GM23248 (cell line): ENCODE data around the gene CFL2. TPM values are rescaled to one million over a fixed set of nuclear protein-coding genes. Genes with fewer than 3 reads are reported as not detected.

Source experiments
- DNase-seq: peaks from one replicate; pipeline ENCODE4 v3.0.0-alpha.2; 2015
- H2AFZ ChIP-seq: fragments of 200-600 bp; sonication (generic); 2 replicates; pipeline ENCODE4 v1.6.1; 2016; ENCODE audit warnings: antibody characterized with exemption
- H3F3A ChIP-seq: fragments of 200-600 bp; sonication (generic); 2 replicates; pipeline ENCODE4 v1.6.1; 2016; ENCODE audit warnings: mild to moderate bottlenecking, antibody characterized with exemption, mixed run types; ENCODE audit not compliant: insufficient read depth
- H3K27ac ChIP-seq: fragments of 200-600 bp; sonication (generic); 2 replicates; pipeline ENCODE4 v1.5.1; 2016; ENCODE audit warnings: mild to moderate bottlenecking
- H3K27me3 ChIP-seq: fragments of 200-600 bp; sonication (generic); replicated peaks from 2 replicates; pipeline ENCODE4 v1.6.1; 2016; ENCODE audit warnings: mild to moderate bottlenecking; ENCODE audit not compliant: insufficient read depth
- H3K36me3 ChIP-seq: fragments of 200-600 bp; sonication (generic); 2 replicates; pipeline ENCODE4 v1.6.1; 2016; ENCODE audit warnings: low read depth, mild to moderate bottlenecking
- H3K4me1 ChIP-seq: fragments of 200-600 bp; sonication (generic); 2 replicates; pipeline ENCODE4 v1.6.1; 2016; ENCODE audit warnings: mild to moderate bottlenecking; ENCODE audit not compliant: insufficient read depth
- H3K4me2 ChIP-seq: fragments of 200-600 bp; sonication (generic); one replicate; pipeline ENCODE4 v1.6.1; 2016; ENCODE audit warnings: mild to moderate bottlenecking; ENCODE audit not compliant: unreplicated experiment
- H3K4me3 ChIP-seq: fragments of 200-600 bp; sonication (generic); 2 replicates; pipeline ENCODE4 v1.5.1; 2016; ENCODE audit warnings: mild to moderate bottlenecking
- H3K79me2 ChIP-seq: fragments of 200-600 bp; sonication (generic); 2 replicates; pipeline ENCODE4 v1.6.1; 2016; ENCODE audit warnings: mild to moderate bottlenecking; ENCODE audit not compliant: insufficient read depth
- H3K9ac ChIP-seq: fragments of 200-600 bp; sonication (generic); 2 replicates; pipeline ENCODE4 v1.6.1; 2016; ENCODE audit warnings: mild to moderate bottlenecking
- H3K9me2 ChIP-seq: fragments of 200-600 bp; sonication (generic); 2 replicates; pipeline ENCODE4 v1.6.1; 2016; ENCODE audit warnings: mixed run types, mild to moderate bottlenecking, moderate library complexity; ENCODE audit not compliant: insufficient read depth
- H3K9me3 ChIP-seq: fragments of 200-600 bp; sonication (generic); one replicate; pipeline ENCODE4 v1.6.1; 2017; ENCODE audit warnings: low read depth
- H4K20me1 ChIP-seq: fragments of 200-600 bp; sonication (generic); 2 replicates; pipeline ENCODE4 v1.6.0; 2016; ENCODE audit not compliant: insufficient read depth
- EZH2 ChIP-seq: fragments of 200-600 bp; sonication (generic); IDR thresholded peaks from 2 replicates; pipeline ENCODE4 v1.6.1; 2018; ENCODE audit warnings: antibody characterized with exemption, mild to moderate bottlenecking; ENCODE audit not compliant: insufficient read depth, poor library complexity, severe bottlenecking
- EZH2phosphoT487 ChIP-seq: fragments of 200-600 bp; sonication (generic); IDR thresholded peaks from 2 replicates; pipeline ENCODE4 v1.6.1; 2018; ENCODE audit warnings: antibody characterized with exemption, moderate library complexity, mild to moderate bottlenecking, low read depth; ENCODE audit not compliant: insufficient read depth
- WGBS, 2 experiments: methylation state at CpG; one replicate each; pipeline ENCODE4 v1.1.6; 2015 to 2017; ENCODE audit warnings: low lambda C conversion rate in 2 of 2, low coverage in 1 of 2; ENCODE audit errors: missing lambda C conversion rate in 2 of 2; 5-methylcytosine and 5-hydroxymethylcytosine counted together
- in situ Hi-C: fragments of 300-500 bp; cut with MboI; formaldehyde crosslinking; loops from 2 replicates; pipeline ENCODE4 v1.15.0; 2020
- polyA plus RNA-seq: library from polyadenylated mRNA; unstranded; fragments of >200 nt; fragmentation: Nextera tagmentation; extraction: Ambion mirVana; gene quantifications from 2 replicates; pipeline ENCODE4 v1.2.1, GENCODE V29; 2016
- total RNA-seq: library from RNA; depleted of rRNA; stranded (reverse); fragments of >200 nt; shearing (Covaris generic); gene quantifications from 2 replicates; pipeline ENCODE4 v1.2.3, GENCODE V29; 2014

Gene CFL2
- total and polyA plus RNA-seq, 2 experiments from 2014 or later: 103 to 183 TPM

DNA sequence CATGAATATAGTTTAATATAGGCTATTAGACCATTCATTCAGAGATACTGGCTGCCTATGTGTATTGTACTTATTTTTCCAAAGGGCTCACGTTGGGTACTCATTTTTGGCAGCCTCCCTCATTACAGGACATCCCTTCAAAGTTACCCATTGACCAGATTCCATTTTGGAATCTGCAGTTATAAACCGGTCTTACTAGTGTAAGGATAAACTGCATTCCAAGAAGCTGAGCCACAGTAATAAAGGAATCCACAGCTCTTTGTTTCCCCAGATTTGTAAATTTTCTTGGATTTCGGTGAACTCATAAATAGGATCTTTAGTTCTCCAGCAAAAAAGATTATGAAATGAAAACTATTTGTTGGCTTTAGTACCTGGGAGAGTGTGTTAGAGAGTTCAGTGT lies 18.9 kb upstream of the CFL2 start:
- H4K20me1 ChIP-seq: no peaks in the 10 kb centered on the region
- peaks cover 10% of the 10 kb centered on the region; the same call in 1 of the 2 replicates for H3F3A ChIP-seq
- H3K27me3 ChIP-seq: no peaks in the 10 kb centered on the region
- H3K9me3 ChIP-seq: no peaks in the 10 kb centered on the region
- H3K9ac ChIP-seq: no peak overlapping the region
- H3K79me2 ChIP-seq: no peaks in the 10 kb centered on the region
- H3K4me2 ChIP-seq: peak overlapping the region; percentile 29
- TF ChIP-seq EZH2 (no peak), EZH2phosphoT487 (no peak)
- H2AFZ ChIP-seq: peak overlapping the region; percentile 45
- 22 to 24% methylated on average over 3 of the region's 3 CpGs for WGBS, 2 experiments
- in situ Hi-C loops: no loop called here
- H3K9me2 ChIP-seq: no peaks in the 10 kb centered on the region
- DNase-seq: peak; percentile 50
- peaks cover 6% of the 10 kb centered on the region for H3K4me1 ChIP-seq
- no peak overlapping the region for H3K27ac ChIP-seq
- no peak overlapping the region for H3K4me3 ChIP-seq
- no peaks in the 10 kb centered on the region for H3K36me3 ChIP-seq

DNA sequence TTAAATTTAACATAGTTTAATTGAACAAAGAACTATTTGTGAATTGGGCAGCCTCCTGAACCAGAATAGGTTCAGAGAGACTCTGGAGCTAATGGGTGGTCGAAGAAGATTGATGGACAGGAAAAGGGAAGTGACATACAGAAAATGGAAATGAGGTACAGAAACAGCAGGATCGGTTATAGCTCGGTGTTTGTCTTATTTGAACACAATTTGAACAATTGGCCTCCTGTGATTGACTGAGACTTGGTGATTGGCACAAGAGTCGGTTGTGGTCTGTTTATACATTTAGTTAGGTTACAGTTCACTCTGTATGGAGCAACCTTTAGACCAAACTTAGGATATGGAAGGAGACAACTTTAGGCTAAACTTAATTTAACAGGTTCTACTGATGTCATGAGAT lies 18.4 kb upstream of the CFL2 start:
- Histone ChIP-seq H3F3A (peaks cover 10% of the 10 kb centered on the region; the same call in 1 of the 2 replicates), H3K36me3 (no peaks in the 10 kb centered on the region), H3K27ac (no peak overlapping the region), H3K9me3 (no peaks in the 10 kb centered on the region), H3K9ac (no peak overlapping the region), H3K79me2 (no peaks in the 10 kb centered on the region), H3K9me2 (no peaks in the 10 kb centered on the region), H2AFZ (peak overlapping the region; percentile 45), H3K4me1 (peaks cover 6% of the 10 kb centered on the region), H4K20me1 (no peaks in the 10 kb centered on the region), H3K4me2 (peak overlapping the region; percentile 29), H3K4me3 (no peak overlapping the region), H3K27me3 (no peaks in the 10 kb centered on the region)
- in situ Hi-C loops: no loop called here
- no peak for TF ChIP-seq EZH2phosphoT487
- no peak for TF ChIP-seq EZH2
- 95 to 97% methylated on average over 4 of the region's 4 CpGs for WGBS, 2 experiments
- no peak for DNase-seq

DNA sequence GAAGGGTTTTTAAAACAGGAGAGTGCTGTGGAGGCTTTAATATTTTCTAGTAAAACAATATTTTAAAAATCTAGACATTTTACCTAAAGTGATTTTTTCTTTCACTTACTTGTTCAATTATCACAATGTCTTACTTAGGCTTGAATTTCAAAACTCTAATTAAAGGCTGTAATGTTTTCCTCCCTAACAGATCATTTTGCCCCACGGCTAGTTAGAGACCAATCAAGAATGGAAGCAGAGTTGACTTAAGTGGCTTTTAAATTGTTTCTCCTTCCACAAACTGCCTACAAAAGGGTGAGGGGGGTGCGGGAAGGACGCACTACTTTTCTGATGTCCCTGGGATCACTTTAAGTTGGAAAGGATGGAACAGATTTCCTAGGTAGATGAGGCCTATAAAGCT lies 9.5 kb upstream of the CFL2 start:
- H3K27ac ChIP-seq: no peak overlapping the region
- peaks cover 16% of the 10 kb centered on the region; the same call in 1 of the 2 replicates for H3K4me1 ChIP-seq
- H3K27me3 ChIP-seq: no peaks in the 10 kb centered on the region
- no peaks in the 10 kb centered on the region for H3K9me2 ChIP-seq
- H3K36me3 ChIP-seq: no peaks in the 10 kb centered on the region
- no peak for TF ChIP-seq EZH2
- no peak for TF ChIP-seq EZH2phosphoT487
- H3F3A ChIP-seq: peaks cover 35% of the 10 kb centered on the region
- H3K9me3 ChIP-seq: no peaks in the 10 kb centered on the region
- no peak for DNase-seq
- 83 to 85% methylated on average over 3 of the region's 3 CpGs for WGBS, 2 experiments
- H3K9ac ChIP-seq: no peak overlapping the region
- peak overlapping the region; percentile 66 for H2AFZ ChIP-seq
- H3K4me3 ChIP-seq: no peak overlapping the region
- in situ Hi-C loops: no loop called here
- no peak overlapping the region for H3K4me2 ChIP-seq
- no peaks in the 10 kb centered on the region for H3K79me2 ChIP-seq
- H4K20me1 ChIP-seq: no peaks in the 10 kb centered on the region

GRCh38 chr14:34722723-34723545 lies 8.5 kb upstream of the CFL2 start:
- in situ Hi-C loops: no loop called here
- Histone ChIP-seq H3K4me3 (peak overlapping the region; percentile 29; the same call in 1 of the 2 replicates), H3K27me3 (no peaks in the 10 kb centered on the region), H3K36me3 (no peaks in the 10 kb centered on the region), H3K9me3 (no peaks in the 10 kb centered on the region), H3K79me2 (no peaks in the 10 kb centered on the region), H3K27ac (peak overlapping the region; percentile 41), H3F3A (peaks cover 36% of the 10 kb centered on the region), H3K9me2 (no peaks in the 10 kb centered on the region), H3K9ac (peak overlapping the region; percentile 5; the same call in 1 of the 2 replicates), H3K4me2 (peak overlapping the region; percentile 41), H4K20me1 (no peaks in the 10 kb centered on the region), H2AFZ (peak overlapping the region; percentile 66), H3K4me1 (peaks cover 21% of the 10 kb centered on the region)
- no peak for TF ChIP-seq EZH2phosphoT487
- no peak for TF ChIP-seq EZH2
- peak; percentile 75 for DNase-seq
- WGBS, 2 experiments: 9 to 10% methylated on average over 10 of the region's 10 CpGs
